HG02588 (cell line): ENCODE results near the gene PAPSS1.
"Not testable (repeated sequence)": the region's sequence is repeated elsewhere in the genome, so short reads cannot be mapped to it uniquely, and the experiment has no call there.

Source experiments
- ATAC-seq: cut with Tn5 transposase; IDR thresholded peaks from one replicate; pipeline ENCODE4 v1.9.1; 2021; ENCODE audit warnings: mild to moderate bottlenecking, moderate library complexity; ENCODE audit not compliant: unreplicated experiment

The PAPSS1 gene

DNA sequence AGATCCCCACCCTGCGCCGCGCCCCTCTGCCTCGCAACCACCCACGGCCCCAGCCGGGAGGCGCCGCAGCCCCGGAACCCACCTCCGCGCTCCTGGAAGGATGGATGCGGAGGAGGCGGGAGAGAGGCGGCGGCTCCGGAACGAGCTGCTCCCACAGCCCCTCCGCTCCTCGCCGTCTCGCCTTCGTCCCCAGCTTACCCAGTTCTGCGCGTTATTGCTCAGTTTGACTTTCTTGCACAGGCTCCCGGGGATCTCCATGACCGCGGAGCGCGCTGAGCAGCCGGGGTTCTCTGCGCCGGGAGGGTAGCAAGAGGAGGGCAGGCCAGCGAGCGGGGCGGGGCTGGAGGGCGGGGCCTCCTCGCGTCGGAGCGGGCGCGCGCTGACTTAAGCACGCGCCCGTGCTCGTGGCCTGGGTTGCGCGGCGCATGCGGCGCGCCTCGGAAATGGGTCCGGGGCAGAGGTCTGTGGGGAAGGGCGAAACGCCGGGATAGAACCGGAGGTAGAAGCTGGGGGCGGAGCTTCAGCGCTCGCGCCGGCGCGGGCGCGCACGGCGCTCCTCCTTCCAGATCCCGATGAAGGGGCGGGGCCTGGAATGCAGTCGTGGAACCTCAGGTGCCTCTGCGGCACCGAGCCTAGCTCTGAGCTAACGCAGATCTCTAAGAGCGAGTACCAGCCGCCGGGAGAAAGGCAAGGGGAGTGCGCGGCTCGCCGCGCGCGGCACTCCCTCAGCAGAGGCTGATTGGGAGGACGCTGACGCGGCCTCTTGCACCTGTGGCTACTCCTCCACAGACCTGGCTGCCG lies at the start of gene PAPSS1:
Gene PAPSS1 (minus strand): TSS at position 313 of the 801 bp plus-strand sequence. CDS start 55 bp downstream, at position 258.
- ATAC-seq, result peak; percentile 88

DNA sequence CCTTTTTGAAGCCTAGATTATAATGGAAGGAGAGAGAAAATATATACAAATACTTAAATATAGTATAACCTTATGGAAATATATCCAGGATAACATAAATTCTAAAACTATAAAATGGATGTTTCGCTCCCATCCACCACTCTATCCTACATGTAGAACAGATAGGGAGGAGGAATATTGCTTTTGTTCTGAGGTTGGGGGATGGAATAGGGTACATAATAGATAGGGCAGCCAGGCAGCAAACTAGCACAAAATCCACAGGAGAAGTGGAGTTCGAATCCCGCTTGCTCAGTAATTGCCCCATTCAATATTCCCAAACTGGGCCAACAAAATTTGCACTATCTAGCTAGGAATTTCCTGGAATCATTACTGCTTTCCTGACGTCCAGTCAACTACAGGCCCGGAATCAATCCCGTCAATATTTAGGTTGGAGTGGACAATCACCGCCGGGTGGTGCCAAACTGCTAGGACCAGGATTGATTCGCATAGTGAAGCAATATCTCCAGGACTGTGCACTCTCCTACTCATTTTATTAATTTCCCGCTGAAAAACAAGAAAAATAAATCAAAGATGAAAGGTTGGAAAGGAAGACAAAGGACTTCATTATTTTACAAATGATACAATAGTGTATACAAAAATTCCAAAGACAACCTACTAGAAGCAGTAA lies 40.4 kb upstream of the PAPSS1 start:
- no peak for ATAC-seq

DNA sequence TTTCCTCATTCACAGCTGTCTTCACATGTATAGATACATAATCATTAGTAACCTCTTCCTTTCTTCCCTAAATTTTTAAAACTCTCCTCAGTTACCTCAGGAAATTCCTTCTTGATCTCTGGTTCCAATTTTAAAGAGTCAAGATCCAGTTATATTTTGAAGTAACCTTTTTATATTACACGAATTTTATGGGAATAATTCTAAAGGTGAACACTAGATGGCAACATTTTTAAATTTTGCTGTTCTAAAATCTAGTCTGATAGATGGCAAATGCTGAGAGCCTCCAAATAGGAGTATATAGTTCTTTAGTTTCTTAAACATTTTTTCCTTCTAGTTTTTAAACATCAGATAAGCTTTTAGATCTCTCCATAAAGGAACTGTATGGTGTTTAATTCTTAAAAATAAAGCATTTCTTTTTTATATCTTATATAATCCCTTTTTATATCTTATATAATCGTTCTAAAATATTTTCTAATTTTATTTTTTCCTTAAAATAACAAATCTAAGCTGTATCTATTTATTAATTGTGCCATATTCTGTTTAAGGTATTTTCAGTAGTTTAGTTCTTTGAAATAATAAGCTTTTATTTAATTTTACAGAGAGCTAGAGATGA lies 37.9 kb upstream of the PAPSS1 start:
- ATAC-seq, result no peak

DNA sequence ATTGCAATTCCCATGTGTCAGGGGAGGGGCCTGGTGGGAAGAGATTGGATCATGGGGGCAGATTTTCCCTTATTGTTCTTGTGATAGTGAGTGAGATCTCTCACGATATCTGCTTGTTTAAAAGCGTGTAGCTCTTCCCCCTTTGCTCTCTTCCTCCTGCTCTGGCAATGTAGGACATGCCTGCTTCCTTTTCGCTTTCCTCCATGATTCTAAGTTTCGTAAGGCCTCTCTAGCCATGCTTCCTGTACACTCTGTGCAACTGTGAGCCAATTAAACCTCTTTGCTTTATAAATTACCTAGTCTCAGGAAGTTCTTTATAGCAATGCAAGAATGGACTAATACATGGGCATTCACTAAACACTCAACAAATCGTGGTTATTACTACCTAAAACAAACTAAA lies 37.2 kb upstream of the PAPSS1 start:
- ATAC-seq, result no peak

DNA sequence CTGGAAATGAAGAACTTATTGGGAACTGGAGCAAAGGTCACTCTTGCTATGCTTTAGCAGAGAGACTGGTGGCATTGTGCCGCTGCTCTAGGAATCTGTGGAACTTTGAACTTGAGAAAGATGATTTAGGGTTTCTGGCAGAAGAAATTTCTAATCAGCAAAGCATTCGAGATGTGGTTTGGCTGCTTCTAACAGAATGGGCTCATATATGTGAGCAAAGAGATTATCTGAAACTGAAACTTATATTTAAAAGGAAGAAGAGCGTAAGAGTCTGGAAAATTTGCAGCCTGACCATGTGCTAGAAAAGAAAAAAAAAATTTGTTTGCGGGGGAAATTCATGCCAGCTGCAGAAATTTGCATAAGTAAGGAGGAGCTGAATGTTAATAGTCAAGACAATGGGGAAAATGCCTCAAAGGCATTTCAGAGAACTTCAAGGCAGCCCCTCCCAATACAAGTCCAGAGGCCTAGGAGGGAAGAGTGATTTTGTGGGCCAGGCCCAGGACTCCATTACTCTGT lies 35.9 kb upstream of the PAPSS1 start:
- no peak for ATAC-seq

DNA sequence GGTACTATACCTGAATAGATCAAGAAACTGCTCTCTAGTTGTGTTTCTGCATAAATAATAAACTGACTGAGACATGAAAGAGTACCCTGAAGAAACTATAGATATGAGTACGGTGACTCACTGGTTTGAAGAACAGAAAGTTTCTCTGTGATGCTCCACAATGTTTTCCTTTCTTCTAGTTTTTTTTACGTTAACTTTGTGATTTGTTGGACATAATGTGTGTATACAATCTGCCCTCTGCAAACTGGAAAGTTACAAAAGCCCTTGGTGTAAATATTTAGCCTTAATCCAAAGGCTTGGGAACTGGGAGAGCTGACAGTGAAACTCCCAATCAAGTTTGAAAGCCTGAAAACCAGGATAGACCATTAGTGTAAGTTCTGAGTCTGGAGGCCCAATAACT lies 31.6 kb upstream of the PAPSS1 start:
- ATAC-seq, result no peak

DNA sequence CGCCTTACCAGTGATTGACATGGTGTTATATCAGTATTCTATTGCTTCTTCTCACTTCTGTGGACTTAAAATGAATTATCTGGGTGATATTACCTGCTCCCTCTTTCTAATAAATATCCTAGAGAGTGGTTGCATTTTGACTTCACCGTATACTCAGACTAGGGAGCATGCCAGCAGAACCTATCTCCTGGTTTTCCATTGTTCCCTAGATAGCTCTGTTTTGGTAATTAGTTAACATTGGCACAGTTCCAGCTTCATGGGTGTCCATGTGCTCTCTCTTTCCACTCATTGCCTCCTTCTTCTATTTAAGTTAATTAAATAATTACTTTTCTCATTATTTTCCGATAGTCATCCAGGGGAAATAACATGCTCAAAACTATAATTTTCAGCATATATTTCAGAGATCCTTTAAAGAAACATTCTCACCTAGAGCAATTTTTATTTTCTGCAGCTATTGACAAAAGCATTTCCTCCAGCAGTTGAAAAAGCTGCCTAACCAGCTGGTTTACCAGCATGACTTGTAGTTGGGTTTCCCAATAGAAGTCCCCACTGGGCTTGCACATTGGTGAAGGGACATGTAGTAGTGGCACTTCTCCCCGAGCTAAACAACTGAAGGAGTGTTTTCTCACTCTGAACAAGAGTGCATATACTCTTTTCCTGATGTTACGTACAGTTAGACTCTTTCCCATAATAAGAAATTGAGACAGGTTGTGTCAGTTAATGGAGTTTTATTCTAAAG lies 27.9 kb upstream of the PAPSS1 start:
- no peak for ATAC-seq

DNA sequence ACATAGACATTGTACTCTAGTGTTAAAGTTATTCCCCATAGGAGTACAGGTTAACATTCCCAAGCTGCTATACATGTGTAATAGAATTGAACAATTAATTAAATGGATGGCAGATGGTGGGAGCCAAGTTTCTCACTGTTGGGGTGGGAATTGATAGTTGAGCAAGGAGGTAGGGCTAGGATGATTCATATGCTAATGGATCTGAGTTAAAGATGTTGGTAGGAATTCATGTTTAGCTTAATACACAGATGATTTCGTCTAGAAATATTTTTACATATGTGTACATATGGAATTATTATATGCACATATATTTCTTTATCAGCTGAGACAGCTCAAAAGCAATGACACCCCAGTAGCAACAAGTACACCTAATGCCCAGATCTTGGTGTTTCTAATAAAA lies 26.1 kb upstream of the PAPSS1 start:
- no peak for ATAC-seq

DNA sequence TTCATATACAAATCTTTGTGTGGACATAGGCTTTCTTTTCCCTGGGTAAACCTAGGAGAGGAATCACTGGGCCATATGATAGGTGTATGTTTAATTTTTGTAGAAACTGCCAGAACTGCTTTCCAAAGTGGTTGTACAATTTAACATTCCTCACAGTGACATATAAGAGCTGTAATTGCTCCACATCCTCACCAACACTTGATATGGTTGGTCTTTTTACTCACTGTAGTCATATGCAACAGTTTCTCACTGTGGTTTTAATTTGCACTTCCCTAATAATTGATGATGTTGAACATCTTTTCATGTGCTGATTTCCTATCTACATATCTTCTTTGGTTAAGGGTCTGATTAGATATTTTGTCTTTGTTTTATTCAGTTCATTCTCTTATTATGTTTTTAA lies 24.5 kb upstream of the PAPSS1 start:
- ATAC-seq, result no peak

DNA sequence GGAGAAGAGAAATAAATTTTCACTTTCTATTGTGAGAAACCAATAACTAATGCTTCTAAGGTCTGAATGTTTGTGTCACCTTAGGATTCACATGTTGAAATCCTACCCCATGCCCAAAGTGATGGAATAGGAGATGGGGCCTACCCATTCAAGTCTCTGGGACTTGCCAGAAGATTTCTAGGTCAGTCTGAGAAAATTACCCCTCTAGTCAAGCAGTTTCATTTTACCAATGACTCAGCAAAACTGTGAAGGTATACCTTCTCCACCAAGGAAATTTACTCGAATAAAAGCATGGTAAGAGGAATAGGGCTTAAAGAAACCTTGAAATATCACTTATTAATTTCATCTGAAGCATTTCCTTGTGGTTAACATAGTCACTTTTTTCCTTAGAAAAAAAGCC lies 23.5 kb upstream of the PAPSS1 start:
- ATAC-seq, result peak; percentile 62

DNA sequence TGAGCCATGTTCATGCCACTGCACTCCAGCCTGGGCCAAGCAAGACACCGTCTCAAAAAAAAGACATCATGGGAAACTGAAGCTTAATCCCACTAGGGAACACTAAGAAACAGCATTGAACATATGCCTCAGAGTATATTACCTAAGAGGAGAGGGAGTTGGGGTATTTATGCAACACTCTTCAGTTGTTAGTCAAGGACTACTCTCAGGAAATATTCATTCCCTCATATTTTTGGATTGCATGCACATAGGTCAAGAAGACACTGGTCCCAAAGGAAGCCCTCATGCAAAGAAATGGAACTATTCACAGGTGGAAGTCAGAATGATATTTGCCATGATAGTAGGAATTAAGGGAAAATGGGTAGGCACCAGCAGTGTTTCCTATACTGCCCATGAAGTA lies 22.8 kb upstream of the PAPSS1 start:
- ATAC-seq, result no peak

DNA sequence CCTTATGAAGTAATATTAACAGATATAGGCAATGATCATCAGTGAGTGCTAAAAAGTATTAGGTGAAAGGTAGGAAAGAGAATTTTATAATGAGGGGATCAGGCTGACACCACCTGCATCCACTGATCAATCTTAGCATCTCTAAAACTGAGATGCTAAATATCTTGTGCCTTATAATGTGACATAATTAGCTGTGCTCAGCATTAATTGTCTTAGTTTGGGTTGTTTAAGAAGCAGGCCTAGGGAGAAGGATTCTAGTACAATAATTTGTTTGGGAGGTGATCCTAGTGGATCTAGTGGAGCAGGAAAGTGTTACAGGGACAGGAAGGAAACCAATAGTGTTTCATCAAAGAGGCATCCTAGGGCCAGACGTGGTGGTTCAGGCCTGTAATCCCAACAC lies 22.2 kb upstream of the PAPSS1 start:
- no peak for ATAC-seq

DNA sequence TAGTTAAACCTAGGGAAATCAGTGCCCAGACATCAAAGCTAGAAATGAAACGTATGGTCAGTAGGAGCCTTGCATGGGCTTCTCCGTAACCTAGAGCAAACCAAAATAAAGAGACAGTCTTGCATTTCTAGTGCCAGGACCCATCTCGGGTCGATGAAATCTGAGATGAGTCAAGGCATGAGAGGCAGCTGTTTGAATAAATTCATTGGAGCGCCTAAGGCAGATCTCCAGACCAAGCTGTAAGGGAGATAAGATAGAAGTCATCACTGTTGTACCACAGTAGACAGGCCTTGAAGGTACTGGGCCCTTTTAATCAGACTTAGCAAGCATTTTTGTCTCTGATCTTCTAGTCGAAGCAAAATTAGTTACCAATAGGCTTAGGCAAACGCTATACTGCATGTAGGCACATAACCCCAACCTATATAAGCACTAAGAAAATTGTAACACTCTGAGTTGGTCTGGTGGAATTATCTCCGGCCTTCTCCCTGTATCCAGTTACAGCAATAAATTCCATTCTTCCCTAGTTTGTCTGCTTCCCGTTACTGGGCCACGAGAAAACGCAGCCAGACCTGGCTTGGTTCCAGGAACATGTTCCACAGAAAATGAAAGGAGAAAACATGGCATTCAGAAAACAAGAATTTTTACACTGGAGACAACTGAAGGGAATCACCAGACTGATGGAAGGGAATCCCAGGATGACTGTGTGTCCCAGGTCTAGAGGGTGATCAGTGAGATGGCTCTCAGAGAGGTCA lies 21.1 kb upstream of the PAPSS1 start:
- no peak for ATAC-seq

DNA sequence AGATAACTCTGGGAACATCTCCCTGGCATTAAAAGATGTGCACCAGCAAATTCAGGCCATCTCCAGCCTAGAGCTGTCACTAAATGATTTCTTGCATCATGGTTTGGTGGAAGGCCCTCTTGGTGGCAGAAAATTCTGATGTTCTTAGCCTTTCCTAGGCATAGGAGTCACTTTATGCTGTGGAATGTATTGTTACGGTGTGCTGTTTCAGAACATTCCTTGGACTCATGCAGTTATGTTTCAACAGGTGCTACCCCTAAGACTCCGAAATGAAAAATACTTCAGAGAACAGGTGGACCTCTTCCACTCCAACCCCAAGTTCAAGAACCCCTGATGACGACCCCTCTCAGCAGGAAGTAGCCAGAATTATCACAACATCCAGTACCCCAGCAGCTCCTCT lies 20.3 kb upstream of the PAPSS1 start:
- ATAC-seq, result no peak

DNA sequence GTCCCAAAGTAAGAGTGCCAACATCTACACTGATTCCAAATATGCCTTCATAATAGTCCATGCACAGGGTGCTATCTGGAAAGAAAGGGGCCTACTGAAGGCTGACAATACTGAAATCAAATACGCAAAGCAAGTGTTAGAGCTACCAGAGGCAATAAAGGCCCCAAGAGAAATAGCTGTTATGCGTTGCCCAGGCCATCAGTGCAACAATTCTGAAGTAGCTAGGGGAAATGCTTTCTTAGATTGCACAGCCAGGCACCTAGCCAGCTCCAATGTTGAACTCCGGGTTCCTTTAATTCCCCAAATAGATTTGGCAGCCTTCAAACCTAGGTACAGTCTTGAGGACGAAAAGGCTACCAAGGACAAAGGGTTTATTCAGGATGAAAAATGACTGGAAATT lies 17.4 kb upstream of the PAPSS1 start:
- ATAC-seq, result no peak

DNA sequence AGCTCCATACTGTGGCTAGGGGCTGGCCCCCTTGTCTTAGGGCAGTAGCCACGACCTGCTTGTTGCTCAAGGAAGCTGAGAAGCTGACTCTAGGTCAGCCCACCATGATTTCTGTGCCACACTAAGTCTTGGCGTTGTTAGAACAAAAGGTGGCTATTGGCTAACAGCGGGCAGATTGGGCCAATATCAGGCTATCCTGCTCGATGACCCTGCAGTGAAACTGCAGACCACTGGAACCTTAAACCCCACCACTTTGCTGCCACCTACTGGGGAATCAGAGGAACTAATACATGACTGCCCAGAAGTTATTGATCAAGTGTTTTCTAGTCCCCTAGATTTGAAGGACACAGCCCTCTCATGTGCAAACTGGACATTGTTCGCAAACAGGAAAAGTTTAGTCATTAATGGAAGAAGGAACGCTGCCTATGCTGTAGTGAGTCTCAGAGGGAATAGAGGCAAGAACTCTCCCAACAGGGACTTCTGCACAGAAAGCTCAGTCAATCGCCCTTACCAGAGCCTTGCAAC lies 17.0 kb upstream of the PAPSS1 start:
- peak; percentile 48 for ATAC-seq

DNA sequence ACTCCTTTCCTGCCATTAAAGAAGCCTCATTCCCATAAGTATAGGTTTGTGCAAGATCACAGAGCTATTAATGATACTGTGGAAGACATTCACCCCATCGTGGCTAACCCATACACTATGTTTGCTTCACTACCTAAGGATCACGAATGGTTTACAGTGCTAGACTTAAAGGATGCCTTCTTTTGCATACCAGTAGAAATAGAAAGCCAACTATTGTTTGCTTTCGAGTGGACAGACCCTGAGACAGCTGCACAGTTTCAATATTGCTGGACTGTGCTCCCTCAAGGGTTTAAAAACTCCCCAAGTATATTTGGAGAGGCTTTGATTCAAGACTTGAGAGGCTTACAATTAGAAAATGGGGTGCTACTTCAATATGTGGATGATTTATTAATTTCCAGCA lies 16.0 kb upstream of the PAPSS1 start:
- ATAC-seq, result peak; percentile 73

DNA sequence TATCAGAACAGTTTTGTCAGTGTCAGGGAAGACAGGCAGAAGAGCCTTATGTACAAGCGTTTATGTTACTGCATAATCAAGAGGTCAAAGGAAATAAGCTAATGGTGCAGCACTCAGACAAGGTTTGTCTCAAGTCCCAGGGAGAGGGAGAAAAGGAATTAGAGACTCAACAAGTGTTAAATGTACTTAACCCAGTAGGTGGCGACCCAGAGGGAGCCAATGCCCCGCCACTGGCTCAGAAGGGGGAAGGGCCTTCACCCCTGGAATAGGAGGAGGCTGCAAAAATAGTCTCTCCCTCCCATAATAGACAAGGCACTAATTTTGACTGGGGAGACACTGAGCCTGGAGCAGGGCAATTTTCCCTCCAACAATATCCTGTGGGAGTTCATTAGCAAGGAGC lies 14.1 kb upstream of the PAPSS1 start:
- ATAC-seq, result no peak

DNA sequence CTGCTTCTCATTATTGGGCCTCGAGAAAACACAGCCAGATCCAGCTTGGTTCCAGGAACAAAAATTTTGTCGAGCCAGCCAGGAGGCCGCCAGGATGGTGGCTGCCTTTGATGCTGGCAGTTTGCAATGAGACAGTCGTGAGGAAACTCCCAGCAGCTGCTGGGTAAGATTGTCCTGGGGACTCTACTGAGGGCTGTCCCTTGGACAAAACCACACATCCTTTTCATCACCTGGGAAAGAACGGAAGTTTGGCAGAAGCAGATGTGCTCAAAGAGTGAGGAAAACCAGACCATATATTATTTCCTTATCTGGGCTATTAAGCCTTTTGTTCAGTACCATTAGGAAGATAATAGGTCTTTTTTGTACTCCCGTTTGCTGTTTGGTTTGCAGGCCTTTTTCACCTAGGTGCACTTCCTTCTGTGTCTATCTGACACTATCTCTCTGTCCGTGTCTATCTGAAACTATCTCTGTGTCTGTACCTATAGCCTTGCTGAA lies 13.4 kb upstream of the PAPSS1 start:
- ATAC-seq, result no peak

DNA sequence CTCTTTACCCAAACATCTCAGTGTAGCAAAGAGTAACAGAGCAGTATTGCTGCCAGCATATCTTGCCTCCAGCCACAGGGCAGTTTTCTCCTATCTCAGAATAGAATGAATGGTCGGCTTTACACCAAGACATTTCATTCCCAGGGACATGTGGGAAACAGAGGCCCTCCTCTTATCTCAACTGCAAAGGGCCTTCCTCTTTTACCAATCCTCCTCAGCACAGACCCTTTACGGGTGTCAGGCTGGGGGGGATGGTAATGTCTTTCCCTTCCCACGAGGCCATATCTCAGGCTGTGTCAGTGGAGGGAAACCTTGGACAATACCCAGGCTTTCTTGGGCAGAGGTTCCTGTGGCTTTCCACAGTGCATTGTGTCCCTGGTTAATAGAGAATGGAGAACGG lies 9.0 kb upstream of the PAPSS1 start:
- not testable (repeated sequence) for ATAC-seq
